HG02973 (cell line): ENCODE data around the gene DBH.
"Not testable (repeated sequence)": the region's sequence is repeated elsewhere in the genome, so short reads cannot be mapped to it uniquely, and the experiment has no call there.

Source experiments
- ATAC-seq: cut with Tn5 transposase; IDR thresholded peaks from one replicate; pipeline ENCODE4 v1.9.1; 2021; ENCODE audit warnings: moderate library complexity; ENCODE audit not compliant: unreplicated experiment

DBH gene

DNA sequence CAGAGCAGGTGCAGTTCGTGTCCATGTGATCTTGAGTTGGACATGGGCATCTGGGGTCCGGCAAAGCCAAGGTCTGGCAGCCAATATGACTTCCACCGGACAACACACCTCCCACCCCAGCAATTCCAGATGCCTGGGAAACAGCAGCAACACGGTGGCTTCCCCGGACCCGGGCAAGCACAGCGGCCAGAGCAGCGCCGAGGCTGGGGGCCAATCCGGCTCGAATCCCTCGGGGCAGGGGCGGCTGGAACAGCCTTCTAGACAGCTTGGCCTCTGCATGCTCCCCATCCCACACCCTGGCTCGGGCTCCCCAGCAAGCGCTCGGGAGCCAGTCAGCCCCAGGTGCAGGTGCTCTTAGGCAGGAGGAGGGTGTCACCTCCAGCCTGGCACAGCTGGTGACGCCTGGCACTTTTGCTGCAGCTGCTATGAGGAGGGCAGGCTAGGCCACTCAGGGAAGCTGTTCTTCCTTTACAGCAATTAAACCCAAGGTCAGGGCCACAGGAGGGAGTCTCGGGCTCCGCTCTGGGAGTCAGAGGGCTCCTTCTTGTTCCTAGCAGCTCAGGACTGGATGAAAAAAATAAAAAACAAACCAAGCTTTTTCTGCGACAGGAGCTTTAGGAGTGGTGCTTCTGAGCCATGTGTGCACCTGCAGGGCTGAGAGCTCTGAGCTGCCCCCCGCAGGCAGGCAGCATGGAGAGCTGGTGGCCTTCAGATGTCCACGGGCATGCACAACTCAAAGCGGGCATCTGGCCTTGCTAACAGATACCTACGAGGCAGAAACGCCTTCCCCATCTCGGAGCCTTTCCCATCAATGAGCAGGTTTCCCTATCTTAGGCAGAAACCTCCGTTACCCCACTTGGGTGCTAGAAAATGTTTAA lies 28.2 kb downstream of the DBH start:
- no peak for ATAC-seq

DNA sequence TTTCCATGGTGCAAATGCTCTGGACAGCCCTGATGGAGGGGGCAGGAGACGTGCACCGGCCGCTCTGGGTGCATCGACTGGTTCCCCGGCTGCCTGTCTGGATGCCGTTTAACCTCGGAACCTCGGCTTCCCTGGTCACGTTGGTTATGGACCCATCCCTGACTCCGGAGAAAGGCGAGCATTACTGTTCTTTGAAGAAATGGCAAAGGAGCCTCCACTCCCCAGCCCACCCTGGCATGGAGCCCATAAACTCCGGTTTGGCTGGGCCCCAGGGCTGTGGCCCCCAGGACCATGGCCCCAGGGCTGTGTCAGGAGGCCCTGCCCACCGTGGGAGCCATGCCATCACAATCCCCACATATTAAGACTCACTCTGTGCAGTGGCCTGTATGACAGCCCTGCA lies 28.9 kb downstream of the DBH start:
- no peak for ATAC-seq

DNA sequence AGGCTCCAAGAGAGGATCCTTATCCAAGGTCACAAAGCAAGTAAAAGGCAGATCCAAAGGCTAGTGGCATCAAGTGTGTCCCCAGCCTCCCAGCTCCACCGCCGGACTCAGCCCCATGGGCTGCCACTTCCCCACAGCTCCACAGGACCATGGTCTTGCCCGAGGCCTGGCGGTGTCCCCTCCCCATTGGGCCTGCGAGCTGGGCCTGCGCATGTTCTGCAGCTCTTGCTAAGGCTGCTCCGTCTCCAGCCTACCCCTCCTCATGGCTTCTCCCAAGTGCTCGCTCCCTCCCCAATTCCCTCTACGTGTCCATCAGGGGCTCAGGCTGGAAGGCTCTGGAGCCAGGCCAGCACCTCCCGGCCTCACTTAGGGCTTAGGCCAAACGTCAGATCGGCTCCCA lies 29.4 kb downstream of the DBH start:
- no peak for ATAC-seq

DNA sequence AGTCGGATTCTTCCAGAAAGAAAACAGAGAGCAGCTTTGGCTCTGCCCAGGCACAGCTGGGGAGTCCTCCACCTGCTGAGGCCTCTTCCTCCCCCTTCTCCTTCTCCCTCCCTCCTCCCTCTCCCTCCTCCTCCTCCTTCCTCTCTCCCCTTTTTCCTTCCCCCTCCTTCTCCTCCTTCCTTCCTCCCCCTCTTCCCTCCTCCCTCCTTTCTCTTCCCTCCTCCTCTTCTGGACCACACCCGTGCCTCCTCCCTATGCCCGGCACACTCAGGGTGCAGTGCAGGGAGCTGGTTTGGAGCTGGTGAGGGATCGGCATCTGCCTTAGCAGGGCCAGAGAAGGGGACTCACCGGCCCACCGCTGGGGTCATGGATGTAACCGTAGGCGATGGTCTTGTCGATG lies 30.2 kb downstream of the DBH start:
- ATAC-seq, result no peak

DNA sequence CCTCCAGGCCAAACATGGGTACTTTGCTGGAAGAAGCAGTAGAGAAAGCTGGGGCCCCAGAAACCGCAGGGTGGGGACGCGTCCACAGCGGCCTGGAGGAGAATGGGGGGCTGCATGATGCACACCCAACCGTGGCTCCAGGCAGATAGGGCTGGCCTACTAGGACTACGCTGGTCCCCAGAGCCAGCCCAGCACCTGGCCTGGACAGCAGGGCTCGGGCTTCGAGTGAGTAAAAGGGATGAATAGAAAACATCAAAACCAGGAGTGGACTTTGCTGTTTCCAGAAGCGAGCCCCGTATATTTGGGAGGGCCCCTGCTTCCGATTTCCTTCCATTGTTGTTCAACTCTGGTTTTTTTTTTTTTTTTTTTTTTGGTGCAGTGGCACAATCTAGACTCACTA lies 30.7 kb downstream of the DBH start:
- no peak for ATAC-seq

DNA sequence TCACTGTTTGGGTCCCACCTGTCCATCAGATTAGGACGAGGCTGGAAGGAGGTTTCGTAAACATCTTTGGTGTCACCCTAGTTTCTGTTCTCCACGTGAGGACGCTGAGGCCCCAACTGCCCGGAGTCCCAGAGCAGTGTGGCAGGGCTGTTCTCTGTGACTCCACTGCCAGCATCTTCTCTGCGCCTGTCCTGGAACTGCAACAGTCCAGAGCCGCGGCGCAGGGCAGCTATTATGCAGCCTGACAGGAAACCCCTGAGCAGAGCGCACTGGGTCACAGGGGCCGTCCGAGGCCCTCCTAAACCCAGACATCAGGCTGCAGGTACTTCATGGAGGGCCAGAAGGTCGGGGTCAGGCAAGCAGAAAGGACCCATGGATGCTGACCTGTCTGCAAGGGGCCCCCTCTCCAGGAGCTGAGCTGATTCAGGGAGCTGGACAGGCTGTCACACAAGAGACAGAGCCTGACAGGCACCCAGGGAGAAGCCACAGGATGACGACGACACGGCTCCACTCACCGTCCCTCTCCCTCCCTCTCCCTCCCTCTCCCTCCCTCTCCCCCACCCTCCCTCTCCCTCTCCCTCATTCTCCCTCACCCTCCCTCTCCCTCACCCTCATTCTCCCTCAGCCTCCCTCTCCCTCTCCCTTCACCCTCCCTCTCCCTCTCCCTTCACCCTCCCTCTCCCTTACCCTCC lies 31.7 kb downstream of the DBH start:
- ATAC-seq, result no peak

DNA sequence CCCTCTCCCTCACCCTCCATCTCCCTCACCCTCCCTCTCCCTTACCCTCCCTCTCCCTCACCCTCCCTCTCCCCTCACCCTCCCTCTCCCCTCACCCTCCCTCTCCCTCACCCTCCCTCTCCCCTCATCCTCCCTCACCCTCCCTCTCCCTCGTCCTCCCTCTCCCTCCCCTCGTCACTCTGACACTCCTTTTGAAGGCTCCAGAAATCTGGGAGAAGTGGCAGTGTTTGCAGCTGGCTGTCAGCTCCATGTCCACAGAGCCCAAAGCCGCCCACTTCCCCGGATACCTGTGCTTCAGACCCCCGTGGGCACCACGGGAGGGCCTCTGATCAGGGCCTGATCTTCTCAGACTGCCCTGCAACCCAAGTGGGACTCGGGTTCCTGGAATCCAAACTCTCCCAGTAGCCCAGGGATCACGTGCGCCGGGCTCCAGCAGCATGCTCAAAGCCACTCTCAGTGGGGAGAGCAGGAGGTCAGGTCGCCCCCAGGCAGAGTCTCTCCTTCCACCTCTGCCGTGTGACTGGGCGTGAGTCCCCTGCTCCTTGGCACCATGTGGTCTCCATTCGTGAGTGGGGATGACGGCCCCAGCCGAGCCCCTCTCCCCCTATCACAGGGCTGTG lies 33.1 kb downstream of the DBH start:
- ATAC-seq, result no peak

DNA sequence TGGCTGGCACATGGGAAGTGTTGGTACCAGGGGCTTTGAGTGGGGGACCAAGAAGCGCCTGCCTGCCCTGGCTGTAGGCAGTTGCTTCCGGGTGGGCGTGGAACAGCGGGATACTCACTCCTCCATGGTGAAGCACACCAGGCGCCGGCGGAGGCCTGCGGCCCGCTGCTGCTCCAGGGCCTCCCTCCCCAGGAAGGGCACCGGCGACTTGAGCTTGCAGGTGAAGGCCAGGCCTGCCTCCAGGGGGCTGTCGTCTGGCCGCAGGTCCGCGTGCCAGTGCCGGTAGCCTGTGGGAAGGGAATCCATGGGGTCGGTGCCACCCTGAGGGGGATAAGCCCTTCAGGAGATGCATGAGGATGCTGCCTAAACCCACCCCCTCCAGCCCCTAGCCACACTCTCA lies 34.3 kb downstream of the DBH start:
- ATAC-seq, result no peak

DNA sequence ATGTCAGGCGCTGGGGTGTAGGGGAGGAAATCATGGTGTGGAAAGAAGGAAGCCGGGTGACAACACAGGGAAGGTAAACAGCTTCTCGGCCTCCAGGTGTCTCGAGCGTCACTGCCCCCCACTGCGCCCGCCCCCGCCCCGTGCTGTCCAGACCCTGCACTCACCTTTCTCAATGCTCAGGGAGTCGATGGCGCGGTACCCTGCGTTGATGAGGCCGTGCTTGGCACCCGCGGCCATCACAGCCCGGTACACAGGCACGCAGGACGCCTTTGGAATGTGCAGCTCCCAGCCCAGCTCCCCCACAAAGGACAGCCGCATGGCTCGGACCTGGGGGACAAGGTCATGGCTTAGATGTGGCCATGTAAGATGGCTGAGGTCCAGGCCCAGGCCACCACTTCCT lies 35.2 kb downstream of the DBH start:
- ATAC-seq, result no peak

DNA sequence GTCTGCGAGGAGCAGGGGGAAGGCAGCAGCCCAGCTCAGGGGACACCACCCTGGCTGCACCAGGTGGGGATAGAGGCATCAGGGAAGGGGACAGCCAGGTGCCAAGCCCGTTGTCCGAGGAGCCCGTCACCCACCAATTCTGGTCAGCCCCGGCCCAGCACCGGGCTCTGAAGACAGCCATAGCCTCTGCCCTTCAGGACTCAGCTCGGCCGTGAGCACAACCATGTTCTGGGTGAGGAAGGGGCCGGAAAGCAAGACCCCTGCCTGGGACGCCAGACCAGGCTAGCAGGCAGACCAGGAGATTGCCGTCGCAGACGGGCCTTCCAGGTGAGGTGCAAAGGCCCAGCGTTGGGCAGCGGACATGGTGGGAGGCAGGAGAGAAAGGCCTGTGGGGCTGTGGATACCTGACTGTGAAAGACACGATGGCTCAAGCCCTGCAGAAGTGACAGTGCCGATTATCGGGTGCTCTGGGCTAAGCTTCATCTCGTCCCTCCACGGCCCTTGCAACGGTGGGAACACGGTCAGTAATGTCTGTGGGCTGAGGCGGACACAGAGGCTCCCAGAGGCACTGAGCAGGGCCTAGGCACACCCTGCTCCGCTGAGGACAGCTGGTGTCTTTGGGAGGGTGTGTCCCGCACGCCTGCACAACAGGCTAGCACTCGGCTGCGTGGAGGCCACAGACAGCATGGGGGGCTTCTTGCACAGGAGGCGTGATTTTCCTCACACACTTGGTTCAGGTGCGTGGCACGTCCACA lies 36.5 kb downstream of the DBH start:
- no peak for ATAC-seq

DNA sequence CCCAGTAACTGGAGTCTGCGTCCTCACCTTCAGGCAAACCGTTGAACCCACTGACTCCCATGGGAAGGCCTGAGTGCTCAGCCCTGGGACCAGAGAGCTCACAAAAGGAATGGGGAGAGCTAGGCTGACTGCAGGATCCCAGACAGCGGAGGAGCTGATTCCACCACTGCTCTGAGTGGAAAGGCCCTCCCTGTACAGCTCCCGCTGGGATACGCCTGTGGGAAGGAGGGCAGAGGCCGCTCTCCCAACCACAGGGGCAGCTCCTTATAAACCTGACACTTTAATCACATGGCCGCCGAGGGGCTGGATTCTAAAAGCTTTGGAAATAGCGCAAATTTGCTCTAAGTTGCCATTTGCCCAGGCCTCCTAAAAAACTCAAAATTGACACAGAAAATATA lies 37.1 kb downstream of the DBH start:
- no peak for ATAC-seq

DNA sequence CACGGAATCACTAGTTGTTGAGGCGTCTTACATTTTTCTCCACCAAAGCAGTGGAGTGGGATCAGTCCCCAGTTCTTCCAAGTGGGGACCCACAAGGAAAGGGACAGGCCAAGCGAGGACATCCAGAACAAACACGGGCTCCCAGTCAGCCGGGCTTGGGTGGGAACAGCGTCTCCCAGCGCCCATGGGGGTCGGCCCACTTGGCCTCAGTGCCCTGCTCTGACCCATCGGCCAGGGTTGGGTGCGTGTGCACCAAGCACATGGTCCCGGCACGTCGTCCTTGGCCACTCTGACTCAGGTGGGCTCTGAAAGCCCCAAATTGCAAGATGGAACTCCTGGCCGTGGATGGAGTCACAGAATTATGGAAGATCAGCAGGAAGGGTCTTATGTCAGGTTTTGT lies 37.9 kb downstream of the DBH start:
- no peak for ATAC-seq

DNA sequence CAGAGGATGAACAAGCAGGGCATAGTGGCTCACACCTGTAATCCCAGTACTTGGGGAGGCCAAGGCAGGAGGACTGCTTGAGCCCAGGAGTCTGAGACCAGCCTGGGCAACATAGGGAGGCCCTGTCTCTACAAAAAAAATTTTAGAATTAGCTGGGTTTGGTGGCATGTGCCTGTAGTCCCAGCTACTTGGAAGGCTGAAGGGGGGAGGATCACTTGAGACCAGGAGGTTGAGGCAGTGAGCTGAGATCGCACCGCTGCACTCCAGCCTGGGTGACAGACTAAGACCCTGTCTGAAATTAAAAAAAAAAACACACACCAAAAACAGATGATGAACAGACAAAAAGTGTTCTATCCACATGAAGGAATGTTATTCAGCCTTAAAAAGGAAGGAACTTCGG lies 39.6 kb downstream of the DBH start:
- not testable (repeated sequence) for ATAC-seq

DNA sequence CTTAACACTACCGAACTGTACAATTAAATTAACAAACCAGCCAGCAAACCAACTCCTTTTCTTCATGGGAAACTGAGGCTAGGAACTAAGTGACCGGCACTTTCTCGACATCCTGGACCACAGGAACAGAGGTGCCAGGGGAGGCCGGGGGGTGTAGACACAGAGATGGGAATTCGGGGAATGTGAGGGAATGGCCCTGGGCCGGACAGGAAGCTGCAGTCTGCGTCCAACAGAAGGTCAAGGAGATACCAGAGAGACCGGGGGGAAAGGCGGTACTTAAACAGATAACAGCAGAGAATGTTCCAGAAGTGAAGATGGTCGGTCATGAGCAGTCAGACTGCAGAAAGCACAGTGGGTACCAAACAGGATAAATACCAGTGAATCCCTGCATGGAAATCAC lies 40.3 kb downstream of the DBH start:
- ATAC-seq, result no peak

DNA sequence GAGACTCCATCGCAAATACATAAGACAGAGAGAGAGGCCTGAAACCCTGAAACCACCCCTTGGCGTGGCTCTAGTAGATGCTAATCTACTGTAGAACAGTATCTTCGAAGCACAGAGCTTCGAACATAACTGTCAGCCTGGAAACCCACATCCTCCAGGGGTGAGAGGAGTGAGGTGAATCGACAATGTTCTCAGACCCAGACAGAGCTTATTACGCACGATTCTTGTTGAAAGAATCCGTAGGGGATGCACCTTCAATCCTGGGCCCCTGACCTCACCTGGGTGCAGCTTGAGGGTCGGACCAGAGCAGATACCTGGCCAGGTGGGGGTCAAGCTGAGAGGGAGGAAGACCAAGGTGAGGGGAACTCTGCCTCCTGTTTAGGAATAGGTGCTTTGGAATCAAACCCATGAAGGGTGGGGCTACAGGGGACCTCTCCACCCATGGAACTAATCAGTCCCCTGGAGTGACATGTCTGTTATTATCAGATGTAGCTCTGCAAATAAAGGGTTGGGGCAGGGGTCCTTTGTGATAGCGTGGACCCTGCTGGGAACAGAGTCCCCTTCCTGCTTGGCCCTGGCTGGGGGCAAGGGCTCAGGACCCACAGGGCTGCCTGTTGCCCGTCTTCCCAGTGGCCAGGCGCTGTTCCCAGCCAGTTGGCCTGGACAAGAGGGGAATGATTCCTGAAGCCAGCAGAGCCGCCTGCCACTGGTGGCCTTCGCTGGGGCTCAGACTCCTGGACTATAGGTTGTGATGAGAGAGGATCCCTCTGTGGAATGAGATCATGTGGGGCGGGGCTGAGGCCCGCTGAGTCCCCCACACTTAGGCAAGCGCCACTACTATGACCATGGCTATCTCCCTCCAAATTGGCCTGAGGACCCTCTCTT lies 41.2 kb downstream of the DBH start:
- ATAC-seq, result no peak

DNA sequence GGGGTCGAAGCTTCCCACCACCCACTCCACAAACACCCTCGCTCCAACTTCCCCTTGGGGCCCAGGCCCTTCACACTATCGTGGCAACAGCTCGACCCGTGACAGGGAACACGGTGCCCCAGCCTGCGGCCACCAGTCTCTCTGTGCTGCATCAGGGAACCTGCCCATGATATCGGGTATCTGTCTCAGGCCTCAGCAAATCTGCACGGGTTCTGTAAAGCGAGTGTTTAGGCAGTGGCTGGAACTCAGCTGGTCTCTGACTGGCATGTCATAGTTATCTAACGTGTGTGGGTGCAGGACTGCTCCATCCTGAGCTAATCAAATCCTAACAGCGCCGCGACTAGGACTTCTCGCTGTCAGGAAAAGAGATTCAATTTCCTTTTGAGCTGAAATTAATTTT lies 42.9 kb downstream of the DBH start:
- no peak for ATAC-seq

DNA sequence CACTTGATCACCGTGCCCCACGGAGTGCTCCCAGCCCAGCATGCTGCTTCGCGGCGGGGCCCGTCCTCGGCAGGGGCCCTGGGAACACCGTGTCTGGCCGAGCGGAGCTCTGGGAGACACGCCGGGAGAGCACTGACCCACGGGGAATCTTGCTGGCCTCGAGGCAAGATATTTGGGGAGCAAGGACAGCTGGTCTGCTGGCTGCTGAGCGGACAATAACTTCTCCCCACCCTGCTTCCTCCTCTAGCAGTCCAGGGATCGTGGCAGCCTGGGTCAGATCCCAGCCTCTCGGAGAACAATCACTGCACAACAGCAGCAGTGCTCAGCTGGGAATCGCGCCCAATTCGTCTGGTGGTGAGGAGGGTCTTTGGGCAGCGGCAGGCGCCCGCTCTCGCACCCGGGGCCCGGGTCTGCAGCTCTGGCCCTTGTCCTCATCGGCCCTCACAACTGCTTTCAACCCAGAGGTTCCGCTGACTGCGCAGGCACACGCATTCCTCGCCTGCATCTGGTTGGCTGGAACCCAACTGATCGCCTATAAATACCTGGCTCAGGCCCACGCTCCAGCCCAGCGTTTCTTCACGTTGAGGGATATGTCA lies 43.4 kb downstream of the DBH start:
- no peak for ATAC-seq

DNA sequence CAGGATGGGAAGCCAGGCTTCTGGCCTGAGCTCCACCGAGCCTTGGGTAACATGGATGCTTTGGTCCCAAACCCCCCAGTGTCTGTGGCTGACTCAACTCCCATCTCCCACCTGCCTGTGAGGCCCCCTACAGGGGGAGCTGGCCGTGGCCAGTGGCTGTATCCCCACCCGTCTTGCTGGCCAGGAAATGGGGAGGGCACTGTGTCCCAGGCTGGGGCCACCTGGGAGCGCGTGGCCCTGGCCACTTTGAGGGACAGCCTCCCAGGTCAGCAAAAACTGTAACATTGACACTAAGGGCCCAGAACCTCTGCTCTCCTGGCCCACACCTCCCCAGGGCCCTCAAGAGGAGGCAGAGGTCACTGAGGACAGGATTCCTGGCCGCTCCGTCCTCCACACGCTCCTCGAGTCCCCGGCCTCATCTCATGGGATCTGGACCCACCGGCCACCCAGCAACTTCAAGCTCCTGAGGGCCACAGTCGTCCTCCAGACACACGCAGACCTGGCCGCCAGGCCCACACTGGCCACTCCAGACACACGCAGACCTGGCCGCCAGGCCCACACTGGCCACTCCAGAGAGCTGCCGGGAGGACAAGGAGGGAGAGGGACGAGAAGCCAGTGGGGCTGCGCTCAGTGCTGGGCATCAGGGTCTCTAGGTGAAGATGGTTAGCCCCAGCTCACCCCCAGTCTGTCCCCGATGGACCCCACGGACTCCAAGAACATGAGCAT lies 44.2 kb downstream of the DBH start:
- no peak for ATAC-seq

DNA sequence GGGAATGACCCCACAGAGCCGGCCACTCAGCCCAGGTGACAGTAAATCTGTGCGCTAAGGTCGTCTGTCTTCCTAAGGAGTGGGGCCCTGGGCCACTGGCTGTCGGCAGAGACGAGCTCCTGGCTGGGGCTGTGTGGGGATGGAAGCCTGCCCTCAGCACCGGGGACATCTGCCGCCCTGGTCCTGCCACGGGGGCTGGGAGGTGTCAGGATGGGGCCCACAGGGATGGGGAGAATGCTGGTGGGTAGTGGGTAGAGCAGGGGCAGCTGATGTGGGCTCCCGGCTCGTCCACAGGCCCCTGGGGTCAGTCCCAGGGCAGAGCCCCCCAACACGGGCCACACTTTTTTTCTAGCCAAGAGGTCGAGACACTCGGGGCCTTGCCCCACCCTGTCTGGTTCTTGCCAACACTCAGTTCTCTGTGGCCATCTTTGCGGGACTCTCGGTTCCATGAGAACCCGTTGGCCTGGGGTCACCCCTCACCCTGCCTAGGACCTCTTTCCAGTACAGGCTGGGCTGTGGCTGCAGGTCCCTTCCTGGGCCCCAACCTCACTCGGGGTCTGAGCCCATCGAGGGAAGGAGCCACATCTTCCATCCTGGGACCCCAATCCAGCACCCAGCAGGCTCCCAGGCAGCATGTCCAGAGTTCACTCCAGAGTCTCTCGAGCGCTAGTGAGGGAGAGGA lies 45.0 kb downstream of the DBH start:
- ATAC-seq, result no peak
